NB4 (cell line): ENCODE data around the gene NUP214.
"Not testable (repeated sequence)": the region's sequence is repeated elsewhere in the genome, so short reads cannot be mapped to it uniquely, and the experiment has no call there.

Experiments used
- DNase-seq: peaks from one replicate; pipeline ENCODE4 v3.0.0; 2010; ENCODE audit warnings: low read depth
- H3K4me3 ChIP-seq: one replicate; pipeline ENCODE4 v1.5.1; 2011; ENCODE audit warnings: mild to moderate bottlenecking, low read depth, low read length, moderate library complexity
- CTCF ChIP-seq: IDR thresholded peaks from one replicate; pipeline ENCODE4 v1.5.1; 2012; ENCODE audit warnings: low read depth, low read length
- MAX ChIP-seq: IDR thresholded peaks from 2 replicates; pipeline ENCODE4 v1.6.1; 2011; ENCODE audit warnings: low read depth, low read length
- MYC ChIP-seq: IDR thresholded peaks from 2 replicates; pipeline ENCODE4 v1.6.1; 2011; ENCODE audit warnings: low read depth, low read length
- POLR2A ChIP-seq: IDR thresholded peaks from 2 replicates; pipeline ENCODE4 v1.6.1; 2011; ENCODE audit warnings: mild to moderate bottlenecking; ENCODE audit not compliant: insufficient read length; ENCODE audit errors: extremely low read depth

NUP214 gene

DNA sequence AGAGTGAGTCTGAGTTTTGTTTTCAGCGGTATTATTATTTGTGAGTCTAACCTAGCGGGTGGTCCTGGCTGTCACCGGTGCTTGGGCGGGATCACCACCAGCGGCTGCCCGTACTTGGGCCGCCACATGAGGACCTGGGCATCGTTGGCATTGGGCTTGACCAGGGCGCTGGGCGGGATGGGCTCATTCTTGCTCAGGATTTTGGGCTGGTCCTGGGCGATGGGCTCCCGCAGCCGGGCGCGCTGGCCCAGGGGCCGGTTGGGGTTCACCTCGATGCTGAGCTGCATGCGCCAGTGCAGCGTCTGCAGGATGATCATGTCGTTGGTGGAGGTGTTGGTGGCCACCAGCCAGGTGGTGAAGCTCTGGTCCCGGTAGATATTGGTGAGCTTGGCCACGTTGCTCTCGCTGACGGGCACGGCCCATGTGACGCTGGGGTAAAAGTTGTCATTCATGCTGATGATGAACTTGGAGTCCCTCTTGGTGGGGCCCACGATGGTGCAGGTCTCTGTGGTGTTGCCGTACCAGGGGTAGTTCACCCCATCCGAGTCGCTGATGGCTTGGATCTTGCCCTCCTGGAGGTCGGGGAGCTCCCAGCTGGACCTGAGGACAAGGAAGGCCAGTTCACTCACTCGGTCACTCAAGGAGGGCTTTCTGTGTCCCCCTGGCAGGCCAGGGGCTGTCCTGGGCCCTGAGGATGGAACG is 135.5 kb downstream of the NUP214 start:
- no peak overlapping the region for H3K4me3 ChIP-seq
- TF ChIP-seq CTCF, result no peak

DNA sequence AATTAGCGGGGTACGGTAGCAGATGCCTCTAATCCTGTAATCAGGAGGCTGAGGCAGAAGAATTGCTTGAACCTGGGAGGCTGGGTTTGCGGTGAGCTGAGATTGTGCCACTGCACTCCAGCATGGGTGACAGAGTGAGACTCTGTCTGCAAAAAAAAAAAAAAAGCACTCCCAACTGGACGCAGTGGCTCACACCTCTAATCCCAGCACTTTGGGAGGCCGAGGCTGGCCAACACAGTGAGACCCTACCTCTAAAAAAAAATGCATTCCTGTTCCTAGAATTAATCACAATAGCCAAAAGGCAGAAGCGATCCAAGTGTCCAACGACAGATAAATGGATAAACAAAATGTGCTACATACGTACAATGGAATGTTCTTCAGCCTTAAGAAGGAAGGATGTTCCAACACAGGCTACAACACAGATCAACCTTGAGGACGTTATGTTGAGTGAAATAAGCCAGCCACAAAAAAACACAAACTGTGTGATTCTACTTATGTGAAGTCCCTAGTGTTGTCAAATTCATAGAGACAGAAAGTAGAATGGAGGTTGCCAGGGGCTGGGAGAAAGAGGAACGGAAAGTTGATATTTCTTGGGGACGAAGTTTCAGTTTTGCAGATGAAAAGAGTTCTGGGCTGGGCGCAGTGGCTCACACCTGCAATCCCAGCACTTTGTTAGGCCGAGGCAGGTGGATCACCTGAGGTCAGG is 137.1 kb downstream of the NUP214 start:
- TF ChIP-seq POLR2A, result no peak
- TF ChIP-seq MAX, result no peak
- TF ChIP-seq MYC, result no peak
- no peak for TF ChIP-seq CTCF
- H3K4me3 ChIP-seq, result no peak overlapping the region
- DNase-seq, result no peak

More for the DNA sequence above, 135.5 kb downstream of the NUP214 start:
- no peak for DNase-seq

DNA sequence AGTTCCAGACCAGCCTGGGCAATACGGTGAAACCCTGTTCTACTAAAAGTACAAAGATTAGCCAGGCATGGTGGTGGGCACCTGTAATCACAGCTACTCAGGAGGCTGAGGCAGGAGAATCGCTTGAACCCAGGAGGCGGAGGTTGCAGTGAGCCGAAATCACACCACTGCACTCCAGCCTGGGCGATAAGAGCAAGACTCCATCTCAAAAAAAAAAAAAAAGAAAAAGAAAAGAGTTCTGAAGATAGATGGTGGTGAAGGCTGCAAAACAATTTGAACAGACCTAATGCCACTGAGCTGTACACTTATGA is 137.6 kb downstream of the NUP214 start:
- not testable (repeated sequence) for H3K4me3 ChIP-seq, DNase-seq

GRCh38 chr9:131263701-131264100 is 138.3 kb downstream of the NUP214 start:
- no peak for TF ChIP-seq CTCF
- TF ChIP-seq MAX, result no peak
- TF ChIP-seq MYC, result no peak
- no peak for TF ChIP-seq POLR2A
- no peak for DNase-seq

DNA sequence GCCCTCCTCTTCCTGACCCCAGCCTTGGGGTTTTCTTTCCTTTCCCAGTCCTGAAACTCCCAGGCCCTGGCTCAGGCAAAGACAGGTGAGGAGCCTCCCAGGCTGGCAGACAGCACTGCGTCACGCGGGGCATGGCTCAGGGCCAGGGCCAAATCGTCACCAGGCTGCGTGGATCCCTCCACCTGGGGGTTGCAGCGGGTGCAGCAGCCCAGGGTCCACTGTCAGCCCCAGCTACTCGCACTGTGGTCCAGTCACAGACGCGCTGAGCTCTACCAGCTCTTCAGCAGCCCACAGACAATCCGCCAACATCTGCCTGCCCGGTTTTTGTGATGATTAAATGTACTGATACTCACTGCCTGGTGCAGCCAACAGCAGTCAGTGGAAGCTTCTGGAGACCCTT is 138.8 kb downstream of the NUP214 start:
- no peak overlapping the region for H3K4me3 ChIP-seq
- TF ChIP-seq CTCF, result no peak
- no peak for TF ChIP-seq MYC
- TF ChIP-seq MAX, result no peak
- TF ChIP-seq POLR2A, result no peak
- no peak for DNase-seq

More at GRCh38 chr9:131263701-131264100, 138.3 kb downstream of the NUP214 start:
- no peak overlapping the region for H3K4me3 ChIP-seq

DNA sequence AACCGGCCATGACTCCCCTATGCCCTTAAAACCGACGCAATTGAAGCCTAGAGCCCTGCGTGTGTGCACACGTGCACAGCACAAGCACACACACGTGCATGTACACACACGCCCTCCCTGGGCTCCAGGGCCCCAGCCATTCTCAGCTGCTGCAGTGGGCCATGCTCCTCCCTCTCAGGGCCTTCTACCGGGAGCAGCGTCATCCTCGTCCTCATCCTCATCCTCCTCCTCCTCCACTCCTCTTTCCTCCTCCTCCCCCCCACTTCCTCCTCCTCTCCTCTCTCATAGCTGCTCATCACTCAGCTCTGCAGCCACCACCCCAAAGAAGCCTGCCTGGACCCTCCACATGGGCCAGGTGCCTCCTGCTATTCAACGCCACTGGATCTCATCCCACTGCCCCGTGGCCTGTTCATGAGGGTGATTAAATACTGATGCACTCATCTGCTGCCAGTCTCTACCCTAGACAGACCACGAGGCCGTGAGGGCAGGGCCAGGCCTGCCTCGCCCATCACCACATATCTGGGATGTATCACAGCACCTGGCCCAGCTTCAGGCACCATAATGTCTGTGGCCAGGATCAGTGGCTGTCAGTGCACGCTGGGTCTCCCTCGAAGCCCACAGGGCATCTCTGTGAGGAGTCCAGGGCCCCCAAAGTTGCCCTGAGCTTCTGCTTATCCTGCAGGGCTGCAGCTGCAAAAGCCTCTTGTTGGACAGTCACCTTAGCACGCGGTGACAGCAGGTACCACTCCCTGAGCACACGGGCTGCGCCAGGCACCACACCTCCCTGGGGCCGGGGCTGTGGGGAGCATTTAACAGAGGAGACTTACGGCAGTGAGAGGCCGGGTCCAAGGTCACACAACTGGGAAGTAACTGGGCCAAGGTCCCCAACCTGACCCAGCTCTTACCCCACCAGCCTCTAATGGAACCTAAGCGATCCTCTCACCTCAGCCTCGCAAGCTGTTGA is 141.2 kb downstream of the NUP214 start:
- peak; percentile 45 for DNase-seq
- H3K4me3 ChIP-seq, result peak overlapping the region; percentile 21
- TF ChIP-seq POLR2A (no peak), MAX (peak; percentile 3; the same call in 1 of the 2 replicates), CTCF (no peak)
